ENCODE results near the gene NCOA7.
"Not testable (repeated sequence)": the region's sequence is repeated elsewhere in the genome, so short reads cannot be mapped to it uniquely, and the experiment has no call there.

The NCOA7 gene

GRCh38 chr6:125792680-125793079, 1.9 kb downstream of the NCOA7 start:
- DNase-seq (no peak), ATAC-seq (no peak)

GRCh38 chr6:125793280-125793679, 2.5 kb downstream of the NCOA7 start:
- ATAC-seq (no peak), DNase-seq (no peak)

GRCh38 chr6:125793863-125794262, 3.1 kb downstream of the NCOA7 start:
- DNase-seq, result no peak
- peak; percentile 38 for ATAC-seq

- no peak for ATAC-seq
- no peak for DNase-seq
These were observed 3.8 kb downstream of the NCOA7 start for GRCh38 chr6:125794342-125795137.

- DNase-seq, result no peak
- ATAC-seq, result no peak
These were observed 4.5 kb downstream of the NCOA7 start for GRCh38 chr6:125795301-125795700.

GRCh38 chr6:125797120-125797885, 6.5 kb downstream of the NCOA7 start:
- no peak for DNase-seq
- no peak for ATAC-seq

- ATAC-seq, result no peak
- no peak for DNase-seq
These were observed 7.2 kb downstream of the NCOA7 start for GRCh38 chr6:125797886-125798444.

GRCh38 chr6:125798734-125799508, 8.2 kb downstream of the NCOA7 start:
- ATAC-seq (no peak), DNase-seq (no peak)

- DNase-seq (no peak), ATAC-seq (no peak)
These were observed 11.6 kb downstream of the NCOA7 start for GRCh38 chr6:125802383-125802782.

GRCh38 chr6:125802943-125803377, 12.2 kb downstream of the NCOA7 start:
- ATAC-seq, result no peak
- DNase-seq, result no peak

GRCh38 chr6:125804264-125804663, 13.5 kb downstream of the NCOA7 start:
- ATAC-seq (peak; percentile 77), DNase-seq (no peak)

GRCh38 chr6:125804866-125805425, 14.2 kb downstream of the NCOA7 start:
- not testable (repeated sequence) for DNase-seq, ATAC-seq

GRCh38 chr6:125806813-125807212, 16.1 kb downstream of the NCOA7 start:
- no peak for DNase-seq
- ATAC-seq, result no peak

GRCh38 chr6:125807293-125807692, 16.5 kb downstream of the NCOA7 start:
- peak; percentile 63 for ATAC-seq
- no peak for DNase-seq

GRCh38 chr6:125808060-125808459, 17.3 kb downstream of the NCOA7 start:
- DNase-seq (no peak), ATAC-seq (no peak)

- DNase-seq, result no peak
- ATAC-seq, result no peak
These were observed 17.8 kb downstream of the NCOA7 start for GRCh38 chr6:125808591-125808990.

GRCh38 chr6:125809570-125810170, 18.9 kb downstream of the NCOA7 start:
- ATAC-seq, result no peak

GRCh38 chr6:125810445-125810844, 19.7 kb downstream of the NCOA7 start:
- ATAC-seq (no peak), DNase-seq (no peak)

More at GRCh38 chr6:125809570-125810170, 18.9 kb downstream of the NCOA7 start:
- no peak for DNase-seq

- peak; percentile 29 for ATAC-seq
- no peak for DNase-seq
These were observed 20.5 kb downstream of the NCOA7 start for GRCh38 chr6:125811259-125811658.

- ATAC-seq, result peak; percentile 10
- DNase-seq, result no peak
These were observed 21.9 kb downstream of the NCOA7 start for GRCh38 chr6:125812394-125813292.
